DMS53 treated with DMSO at 0.1 percent for 48 hours (cell line): ENCODE results near the gene DAZAP2.

ENCODE experiments used
- DNase-seq: peaks from one replicate; lab custom pipeline; 2025; ENCODE audit not compliant: unreplicated experiment; lab: John Stamatoyannopoulos, UW

Gene DAZAP2, protein sequence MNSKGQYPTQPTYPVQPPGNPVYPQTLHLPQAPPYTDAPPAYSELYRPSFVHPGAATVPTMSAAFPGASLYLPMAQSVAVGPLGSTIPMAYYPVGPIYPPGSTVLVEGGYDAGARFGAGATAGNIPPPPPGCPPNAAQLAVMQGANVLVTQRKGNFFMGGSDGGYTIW

DNA sequence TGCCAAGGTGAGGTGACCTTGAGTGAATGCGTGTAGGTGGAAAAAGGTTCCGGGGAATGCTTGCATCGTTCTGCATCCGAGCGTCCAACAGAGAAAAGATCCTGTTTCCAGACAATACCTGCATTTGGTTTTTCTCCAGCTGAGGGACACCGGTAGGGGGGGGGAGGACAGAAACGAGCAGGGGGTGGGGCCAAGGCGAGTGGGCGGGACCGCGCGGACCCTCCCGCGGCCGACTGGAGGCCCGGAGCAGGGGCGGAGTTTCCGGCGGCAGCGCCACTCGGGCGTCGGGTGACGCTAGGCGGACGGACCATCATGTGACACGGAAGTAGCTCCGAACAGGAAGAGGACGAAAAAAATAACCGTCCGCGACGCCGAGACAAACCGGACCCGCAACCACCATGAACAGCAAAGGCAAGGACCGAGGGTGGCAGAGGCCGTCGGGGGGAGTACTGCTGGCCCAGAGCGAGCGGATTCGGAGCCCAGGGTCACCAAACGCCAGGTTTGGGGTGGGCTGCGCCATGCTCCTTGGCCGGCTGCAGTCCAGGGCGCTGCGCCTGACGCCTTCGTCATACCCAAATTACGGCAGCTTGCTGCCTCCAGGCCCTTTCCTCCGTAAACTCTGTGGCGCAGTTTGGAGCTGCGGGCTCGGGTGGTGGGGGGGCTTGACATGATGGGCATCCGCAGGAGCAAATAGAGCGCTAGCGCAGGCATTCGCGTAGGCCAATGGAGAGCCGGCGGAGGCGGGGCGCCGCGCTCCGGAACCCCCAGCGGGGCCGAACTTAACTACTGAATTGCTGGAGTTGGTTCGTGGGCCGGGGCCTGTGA, at the start of gene DAZAP2:
DAZAP2 (plus strand) TSS at position 317 of the 825 bp plus-strand sequence; CDS start at position 399, 82 bp downstream.
- DNase-seq = peak; percentile 87

DNA sequence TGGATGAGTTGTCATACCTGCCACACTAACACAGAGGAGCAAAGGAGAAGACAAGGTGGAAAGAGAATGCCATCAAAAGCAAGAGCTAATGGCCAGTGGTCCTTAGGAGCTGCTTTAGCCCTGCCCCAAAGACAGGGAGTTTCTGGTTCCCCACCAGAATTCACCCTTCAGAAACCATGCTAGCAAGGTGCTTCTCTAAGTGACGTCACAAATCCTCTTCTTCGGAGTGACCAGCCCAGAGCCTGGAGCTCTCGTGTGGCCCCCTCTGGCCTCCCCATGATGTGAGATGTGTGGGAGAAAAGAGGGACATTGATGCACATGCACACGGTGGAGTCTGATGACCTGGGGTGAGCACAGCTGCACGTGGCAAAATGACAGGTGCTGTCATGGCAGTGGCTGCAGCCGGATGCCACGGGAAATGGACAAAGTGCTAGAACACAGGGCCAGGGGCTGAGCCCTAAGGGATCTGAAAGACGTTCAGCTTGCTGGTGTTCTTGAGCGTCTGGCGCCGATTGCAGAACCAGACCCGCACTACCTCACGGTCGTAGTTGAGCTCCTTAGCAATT, 48.8 kb upstream of the DAZAP2 start:
- no peak for DNase-seq

DNA sequence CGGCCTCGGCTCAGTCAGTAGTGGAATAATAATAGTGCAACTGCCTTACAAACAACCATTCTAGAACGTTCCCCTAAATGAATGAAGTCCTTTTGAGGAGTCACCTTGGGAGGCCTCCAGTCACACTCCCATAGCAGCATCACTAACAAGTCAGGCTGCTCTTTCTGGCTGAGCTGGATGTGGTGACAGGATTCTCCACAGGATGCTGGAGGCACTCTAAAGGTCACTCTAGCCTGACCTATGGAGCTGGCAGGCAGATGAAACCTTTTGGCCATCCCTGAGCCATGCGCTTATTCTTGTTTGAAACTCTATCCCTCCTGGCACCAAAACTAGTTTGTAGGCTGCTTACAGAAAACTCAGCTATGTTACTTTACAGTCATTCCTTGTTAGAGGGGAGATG, 47.8 kb upstream of the DAZAP2 start:
- no peak for DNase-seq

DNA sequence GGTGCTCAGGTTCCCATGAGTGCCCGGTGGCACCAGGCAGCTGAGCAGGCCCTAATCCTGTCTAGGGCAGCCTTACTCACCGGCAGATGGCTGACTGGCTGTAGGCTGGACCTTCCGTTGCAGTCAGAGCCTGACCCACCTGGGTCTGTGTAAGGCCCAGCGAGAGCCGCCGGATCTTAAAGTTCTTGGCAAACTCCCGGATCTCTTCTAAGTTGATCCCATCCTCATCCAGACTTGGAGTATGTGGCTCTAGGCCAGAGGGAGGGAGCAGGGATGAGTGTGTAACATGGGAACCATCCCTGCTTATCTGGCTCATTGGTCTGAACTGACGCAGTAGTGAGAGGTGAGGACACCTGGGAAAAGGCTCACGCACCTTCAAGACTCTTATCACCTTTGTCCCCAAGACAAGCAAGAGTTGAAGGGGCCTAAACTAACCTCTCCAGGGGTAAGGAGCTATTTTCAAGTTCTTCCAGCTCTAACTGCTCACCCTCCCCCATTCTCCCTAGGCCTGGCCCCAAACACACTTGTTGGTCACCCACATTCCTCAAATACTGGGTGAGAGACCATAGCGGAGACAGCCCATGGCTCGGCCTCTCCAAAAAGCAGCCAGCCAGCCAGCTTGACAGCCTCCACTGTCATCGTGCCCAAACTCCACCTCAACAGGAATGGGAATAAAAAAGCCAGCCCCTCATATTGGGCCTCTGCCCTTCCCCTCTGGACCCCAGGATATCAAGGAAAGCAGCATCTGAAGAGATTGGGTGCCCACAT, 46.9 kb upstream of the DAZAP2 start:
- no peak for DNase-seq

DNA sequence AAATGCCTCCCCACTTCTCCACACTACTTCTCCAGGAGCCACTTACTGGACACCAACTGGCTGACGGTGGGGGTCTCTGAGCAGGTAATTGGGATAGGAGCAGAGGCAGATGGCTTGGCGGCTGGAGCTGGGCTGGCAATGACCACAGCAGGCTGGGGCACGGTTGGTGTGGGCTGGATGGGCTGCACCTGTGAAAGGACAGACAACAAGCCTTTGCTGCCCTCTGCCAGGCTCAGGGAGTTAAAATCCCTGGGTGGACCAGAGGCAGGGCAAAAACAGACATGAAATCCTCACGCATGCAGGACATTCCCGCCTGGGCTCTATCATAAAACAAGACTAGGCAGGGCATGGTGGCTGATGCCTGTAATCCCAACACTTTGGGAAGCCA, 46.3 kb upstream of the DAZAP2 start:
- DNase-seq = no peak

- no peak for DNase-seq
Measured at GRCh38 chr12:51195841-51196240, 42.8 kb upstream of the DAZAP2 start.

GRCh38 chr12:51196547-51196946, 42.1 kb upstream of the DAZAP2 start:
- DNase-seq = no peak

- DNase-seq = no peak
Measured at GRCh38 chr12:51197736-51198567, 40.7 kb upstream of the DAZAP2 start.

DNA sequence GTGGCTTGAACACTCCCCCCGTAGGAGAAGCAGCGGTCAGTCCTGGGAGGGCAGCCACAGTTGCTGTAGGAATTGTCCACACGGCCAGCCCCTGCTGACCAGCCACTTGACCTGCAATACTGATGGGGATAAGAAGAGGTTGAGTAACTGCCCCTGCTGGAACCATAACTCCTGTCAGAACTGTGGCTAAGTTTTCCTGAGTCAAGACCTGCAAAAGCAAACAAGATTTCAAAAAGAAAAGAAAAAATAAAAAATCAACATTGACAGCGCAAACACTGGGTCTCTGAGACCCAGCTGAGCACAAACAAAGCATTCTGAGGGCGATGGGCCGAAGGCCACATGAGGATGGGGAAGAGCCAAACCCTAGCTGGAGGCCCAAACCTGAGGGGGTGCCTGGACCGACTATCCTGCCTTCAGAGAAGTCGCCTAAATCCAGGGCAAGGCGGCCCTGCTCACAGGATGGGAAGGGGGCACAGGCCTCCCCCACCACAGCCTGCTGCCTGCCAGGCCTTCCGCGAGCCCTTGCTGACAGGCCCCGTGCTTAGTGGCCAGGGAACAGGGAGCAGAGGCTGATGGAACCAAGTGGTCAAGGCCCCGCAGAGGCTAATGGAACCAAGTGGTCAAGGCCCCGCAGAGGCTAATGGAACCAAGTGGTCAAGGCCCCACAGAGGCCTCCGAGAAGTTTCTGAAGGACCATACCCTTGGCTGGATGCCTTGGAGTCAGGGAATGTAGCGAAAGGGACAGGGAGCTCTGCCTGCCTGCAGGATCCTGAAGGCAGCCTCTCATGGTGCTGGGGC, 39.9 kb upstream of the DAZAP2 start:
- no peak for DNase-seq

DNA sequence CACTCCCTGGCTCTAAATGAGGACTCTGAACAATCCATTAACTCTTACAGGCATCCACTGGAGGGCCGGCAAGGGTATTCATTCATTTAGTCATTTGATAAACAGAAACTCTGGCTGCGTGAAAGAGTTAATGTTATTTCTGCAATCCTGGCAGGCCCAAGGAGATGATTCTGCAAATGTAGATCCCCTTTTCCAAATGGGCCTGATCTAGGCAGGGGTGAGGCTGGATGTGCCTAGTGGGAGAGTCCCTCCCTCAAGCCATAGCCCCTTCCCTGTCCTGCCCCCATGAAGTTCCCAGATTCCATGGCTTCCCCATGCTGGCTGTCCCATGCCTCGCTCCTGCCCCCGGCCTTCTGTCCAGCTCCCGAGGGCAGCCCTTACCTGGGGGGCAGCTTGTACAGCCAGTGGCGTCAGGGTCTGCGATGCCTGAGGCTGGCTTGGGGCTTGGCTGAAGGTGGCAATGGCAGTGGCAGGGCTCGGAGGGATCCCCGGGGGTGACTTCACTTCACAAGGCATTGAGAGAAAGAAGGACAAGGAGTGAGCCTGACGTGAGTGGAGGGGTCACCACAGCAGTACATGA, 39.2 kb upstream of the DAZAP2 start:
- no peak for DNase-seq

DNA sequence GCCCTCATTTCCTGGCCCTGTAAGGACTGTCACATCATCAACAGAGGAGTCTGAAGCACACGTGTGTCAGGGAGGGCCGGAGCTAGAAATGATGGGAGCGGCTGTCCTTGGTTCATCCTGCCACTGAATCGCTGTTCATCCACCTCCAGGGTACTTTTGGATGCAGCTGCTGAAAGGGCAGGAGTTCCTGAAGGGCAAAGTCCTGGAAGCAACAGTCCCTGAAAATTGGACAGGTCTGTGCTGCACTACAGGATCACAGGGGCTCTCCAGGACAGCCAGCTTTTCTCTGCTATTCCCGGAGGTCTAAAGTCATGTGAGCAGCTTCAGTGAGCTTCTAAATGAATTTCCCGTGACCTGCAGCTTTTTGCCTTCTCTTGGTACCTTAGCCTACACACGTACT, 38.5 kb upstream of the DAZAP2 start:
- no peak for DNase-seq

DNA sequence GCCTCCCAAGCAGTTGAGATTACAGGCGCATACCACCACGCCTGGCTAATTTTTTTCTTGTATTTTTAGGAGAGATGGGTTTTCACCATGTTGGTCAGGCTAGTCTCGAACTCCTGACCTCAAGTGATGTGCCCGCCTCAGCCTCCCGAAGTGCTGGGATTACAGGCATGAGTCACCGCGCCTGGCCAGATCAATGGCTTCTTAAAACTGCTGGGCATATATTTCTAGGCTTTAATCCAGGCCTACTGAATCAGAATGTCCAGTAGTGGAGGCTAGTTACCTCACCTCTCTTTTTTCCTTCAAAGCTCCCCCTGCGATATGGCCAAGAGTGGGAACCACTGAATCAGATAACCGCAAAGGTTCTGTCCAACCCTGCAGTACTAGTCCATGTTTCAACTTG, 37.8 kb upstream of the DAZAP2 start:
- DNase-seq = no peak

- no peak for DNase-seq
Measured at GRCh38 chr12:51202718-51203117, 35.9 kb upstream of the DAZAP2 start.

GRCh38 chr12:51205350-51205749, 33.3 kb upstream of the DAZAP2 start:
- DNase-seq = no peak

- no peak for DNase-seq
Measured at GRCh38 chr12:51208016-51208660, 30.5 kb upstream of the DAZAP2 start.

GRCh38 chr12:51209259-51209658, 29.4 kb upstream of the DAZAP2 start:
- no peak for DNase-seq

DNA sequence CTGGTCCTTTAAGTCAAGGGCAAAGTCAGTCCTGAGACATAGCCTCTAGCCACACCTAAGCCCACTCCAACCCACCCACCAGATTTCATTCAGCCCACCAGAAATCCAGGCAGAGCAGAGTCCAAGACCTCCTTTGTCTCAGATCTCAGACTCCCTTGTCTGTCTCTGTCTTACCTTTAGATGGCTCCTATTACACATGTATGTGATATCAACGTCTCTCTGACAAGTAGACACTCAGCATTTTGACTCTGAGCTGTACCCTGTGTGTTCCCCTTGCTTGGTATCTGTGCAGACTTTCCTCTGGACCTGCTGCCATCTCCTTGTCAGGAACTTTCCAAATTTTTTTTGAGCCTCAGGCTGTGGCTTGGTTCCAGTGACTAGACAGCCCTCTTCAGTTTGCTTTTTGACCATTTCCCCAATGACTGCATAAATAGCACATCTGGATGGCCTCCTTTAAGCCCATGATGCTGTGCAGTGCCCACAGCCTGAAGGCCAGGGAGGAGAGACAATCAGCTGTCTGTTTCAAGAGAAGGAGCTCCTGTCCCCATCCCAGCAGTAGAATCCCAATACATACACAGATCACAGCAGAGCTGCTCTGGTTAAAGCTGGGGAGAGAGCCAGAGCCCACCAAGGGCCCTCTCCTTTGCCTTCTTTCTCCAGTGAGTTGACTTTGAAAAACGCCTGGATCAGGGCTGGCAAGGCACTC, 27.8 kb upstream of the DAZAP2 start:
- no peak for DNase-seq

DNA sequence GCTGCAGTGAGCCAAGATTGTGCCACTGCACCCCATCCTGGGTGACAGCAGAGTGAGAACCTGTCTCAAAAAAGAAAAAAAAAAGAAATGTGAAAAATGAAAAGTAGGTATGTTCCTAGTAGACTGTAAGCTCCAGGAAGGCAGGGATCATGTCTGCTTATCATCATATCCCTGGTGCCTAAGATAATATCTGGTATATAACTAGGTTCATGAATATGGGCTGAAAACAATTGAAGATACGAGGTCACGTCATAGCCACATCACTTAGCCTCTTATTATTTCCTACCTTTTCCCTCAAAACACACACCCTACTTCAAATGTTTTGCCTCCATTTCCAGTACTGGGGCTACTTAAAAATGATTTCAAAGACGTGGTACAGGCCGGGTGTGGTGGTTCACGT, 23.7 kb upstream of the DAZAP2 start:
- DNase-seq = no peak

- DNase-seq = no peak
Measured at GRCh38 chr12:51216642-51217041, 22.0 kb upstream of the DAZAP2 start.
